H1 (cell line): ENCODE data around the gene ASCC3. TPM values are rescaled to one million over a fixed set of nuclear protein-coding genes. Genes with fewer than 3 reads are reported as not detected.

ENCODE experiments used
- E2F6 ChIP-seq: IDR thresholded peaks from 2 replicates; pipeline ENCODE4 v1.6.1; 2012; ENCODE audit warnings: inconsistent platforms
- EP300 ChIP-seq, 2 experiments: IDR thresholded peaks; 1 replicate in 1 of 2; 2 replicates in 1 of 2; pipeline ENCODE4 v1.6.1; 2011 to 2012; ENCODE audit warnings: low read depth in 2 of 2, low read length in 2 of 2, mild to moderate bottlenecking in 2 of 2, borderline replicate concordance in 1 of 2, inconsistent platforms in 1 of 2, moderate library complexity in 1 of 2
- HDAC6 ChIP-seq: IDR thresholded peaks from one replicate; pipeline ENCODE4 v1.7.1; 2012; ENCODE audit warnings: low read depth, mild to moderate bottlenecking, inconsistent platforms, low read length, moderate library complexity
- NRF1 ChIP-seq: IDR thresholded peaks from 2 replicates; pipeline ENCODE4 v1.6.1; 2011; ENCODE audit warnings: mild to moderate bottlenecking, low read depth, low read length, improper control_type of control experiment
- polyA plus RNA-seq, 7 experiments: library from polyadenylated mRNA; depleted of rRNA in 3 of 7; stranded (reverse) in 5 of 7; unstranded in 2 of 7; fragments of >200 nt in 5 of 7; fragments of 200-250 nt in 2 of 7; gene quantifications; 1 replicate in 5 of 7; 2 replicates in 1 of 7; 4 replicates in 1 of 7; pipeline versions ENCODE4 v1.2.1 to v1.2.3, GENCODE V29; 2011 to 2013; ENCODE audit warnings: missing spikeins in 2 of 7, mixed read lengths in 2 of 7
- total RNA-seq: library from RNA; stranded (reverse); fragmentation: NEBNext Ultra II Directional; extraction: Animal tissue kit (Norgen Biotek cat#: 25700); gene quantifications from 2 replicates; pipeline ENCODE4 v1.2.1, GENCODE V29; 2021
- TF ChIP-seq, protein P1 (sequence below): IDR thresholded peaks from 2 replicates; pipeline ENCODE4 v1.6.1; 2011; ENCODE audit warnings: low read length, improper control_type of control experiment

Gene ASCC3
- total and polyA plus RNA-seq, 2 of the 8 experiments (the other 6 are each of a cell fraction or from before 2014, with no cell fraction given), result 37.5 to 77.8 TPM

- TF ChIP-seq, protein P1, sequence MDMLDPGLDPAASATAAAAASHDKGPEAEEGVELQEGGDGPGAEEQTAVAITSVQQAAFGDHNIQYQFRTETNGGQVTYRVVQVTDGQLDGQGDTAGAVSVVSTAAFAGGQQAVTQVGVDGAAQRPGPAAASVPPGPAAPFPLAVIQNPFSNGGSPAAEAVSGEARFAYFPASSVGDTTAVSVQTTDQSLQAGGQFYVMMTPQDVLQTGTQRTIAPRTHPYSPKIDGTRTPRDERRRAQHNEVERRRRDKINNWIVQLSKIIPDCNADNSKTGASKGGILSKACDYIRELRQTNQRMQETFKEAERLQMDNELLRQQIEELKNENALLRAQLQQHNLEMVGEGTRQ, result no peak
- TF ChIP-seq E2F6 (no peak), NRF1 (no peak), EP300 (IDR thresholded peaks at IDR 0.05; ENCODE audit: borderline replicate concordance in 1 of 2, low read depth in 2 of 2, low read length in 2 of 2) (no peak), HDAC6 (no peak)
- TF ChIP-seq, all 59 proteins: peak for 0
Measured at GRCh38 chr6:100731411-100731810, 149.7 kb downstream of the ASCC3 start (continued).
